ENCODE measurements around the gene SLC6A16. TPM values are rescaled to one million over a fixed set of nuclear protein-coding genes. Genes with fewer than 3 reads are reported as not detected.

The SLC6A16 gene
- total RNA-seq, 1 experiment from 2014 or later: 1.3 TPM

DNA sequence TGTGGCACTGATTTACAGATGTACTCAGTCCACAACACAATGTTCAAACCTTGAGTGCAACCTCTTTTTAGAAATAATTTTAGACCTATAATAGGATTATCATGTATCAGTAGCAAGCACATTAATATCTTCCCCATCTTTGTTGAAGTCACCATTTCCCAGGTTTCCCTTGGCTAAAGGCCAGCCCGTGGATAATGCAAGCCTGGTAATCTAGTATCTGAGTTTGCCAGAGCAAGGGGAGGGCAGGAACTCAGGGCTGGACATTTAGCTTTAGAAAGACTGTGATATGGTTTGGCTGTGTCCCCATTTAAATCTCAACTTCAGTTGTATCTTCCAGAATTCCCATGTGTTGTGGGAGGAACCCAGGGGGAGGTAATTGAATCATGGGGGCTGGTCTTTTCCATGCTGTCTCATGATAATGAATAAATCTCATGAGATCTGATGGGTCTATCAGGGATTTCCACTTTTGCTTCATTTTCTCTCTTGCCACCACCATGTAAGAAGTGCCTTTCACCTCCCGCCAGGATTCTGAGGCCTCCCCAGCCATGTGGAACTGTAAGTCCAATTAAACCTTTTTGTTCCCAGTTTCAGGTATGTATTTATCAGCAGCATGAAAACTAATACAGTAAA lies 37.7 kb downstream of the SLC6A16 start:
- ChIA-PET POLR2A (no interaction called here), CTCF (interaction anchor here (0.5 kb wide), 1 partner anchor 52 kb away, joined by 3 read pairs; no protein-coding TSS in a partner anchor)
- H3K36me3 ChIP-seq (ENCODE audit: control insufficient read depth, insufficient read depth, low read length): no peaks in the 10 kb centered on the region
- DNase-seq (ENCODE audit: low read depth, low spot score) (no peak), ATAC-seq (no peak)
- H3K27ac ChIP-seq (ENCODE audit: low read length): no peak overlapping the region
- no peaks in the 10 kb centered on the region for H3K4me1 ChIP-seq (ENCODE audit: control insufficient read depth, insufficient read depth, low read length)
- no peaks in the 10 kb centered on the region for H3K9me3 ChIP-seq (ENCODE audit: control insufficient read depth, insufficient read depth, low read depth, low read length)
- in situ Hi-C loops (cut with HindIII; ENCODE audit: low pct_unique_long_range_greater_than_20kb, low sequenced_read_pairs): no loop called here
- no peak overlapping the region for H3K4me3 ChIP-seq (ENCODE audit: low read depth in 2 of 2, low read length in 2 of 2)
- TF ChIP-seq POLR2AphosphoS5 (IDR thresholded peaks at IDR 0.05; ENCODE audit: low read depth, low read length): no peak
- TF ChIP-seq, protein P1, sequence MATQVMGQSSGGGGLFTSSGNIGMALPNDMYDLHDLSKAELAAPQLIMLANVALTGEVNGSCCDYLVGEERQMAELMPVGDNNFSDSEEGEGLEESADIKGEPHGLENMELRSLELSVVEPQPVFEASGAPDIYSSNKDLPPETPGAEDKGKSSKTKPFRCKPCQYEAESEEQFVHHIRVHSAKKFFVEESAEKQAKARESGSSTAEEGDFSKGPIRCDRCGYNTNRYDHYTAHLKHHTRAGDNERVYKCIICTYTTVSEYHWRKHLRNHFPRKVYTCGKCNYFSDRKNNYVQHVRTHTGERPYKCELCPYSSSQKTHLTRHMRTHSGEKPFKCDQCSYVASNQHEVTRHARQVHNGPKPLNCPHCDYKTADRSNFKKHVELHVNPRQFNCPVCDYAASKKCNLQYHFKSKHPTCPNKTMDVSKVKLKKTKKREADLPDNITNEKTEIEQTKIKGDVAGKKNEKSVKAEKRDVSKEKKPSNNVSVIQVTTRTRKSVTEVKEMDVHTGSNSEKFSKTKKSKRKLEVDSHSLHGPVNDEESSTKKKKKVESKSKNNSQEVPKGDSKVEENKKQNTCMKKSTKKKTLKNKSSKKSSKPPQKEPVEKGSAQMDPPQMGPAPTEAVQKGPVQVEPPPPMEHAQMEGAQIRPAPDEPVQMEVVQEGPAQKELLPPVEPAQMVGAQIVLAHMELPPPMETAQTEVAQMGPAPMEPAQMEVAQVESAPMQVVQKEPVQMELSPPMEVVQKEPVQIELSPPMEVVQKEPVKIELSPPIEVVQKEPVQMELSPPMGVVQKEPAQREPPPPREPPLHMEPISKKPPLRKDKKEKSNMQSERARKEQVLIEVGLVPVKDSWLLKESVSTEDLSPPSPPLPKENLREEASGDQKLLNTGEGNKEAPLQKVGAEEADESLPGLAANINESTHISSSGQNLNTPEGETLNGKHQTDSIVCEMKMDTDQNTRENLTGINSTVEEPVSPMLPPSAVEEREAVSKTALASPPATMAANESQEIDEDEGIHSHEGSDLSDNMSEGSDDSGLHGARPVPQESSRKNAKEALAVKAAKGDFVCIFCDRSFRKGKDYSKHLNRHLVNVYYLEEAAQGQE (IDR thresholded peaks at IDR 0.05; ENCODE audit: insufficient read depth in 1 of 2, low read depth in 2 of 2, low read length in 1 of 2): no peak
- TF ChIP-seq TCF7L2 (IDR thresholded peaks at IDR 0.05; ENCODE audit: low read depth, low read length): no peak
- TF ChIP-seq SIN3A (IDR thresholded peaks at IDR 0.05; ENCODE audit: borderline replicate concordance, insufficient read depth, low read depth, low read length): no peak
- TF ChIP-seq, protein P2, sequence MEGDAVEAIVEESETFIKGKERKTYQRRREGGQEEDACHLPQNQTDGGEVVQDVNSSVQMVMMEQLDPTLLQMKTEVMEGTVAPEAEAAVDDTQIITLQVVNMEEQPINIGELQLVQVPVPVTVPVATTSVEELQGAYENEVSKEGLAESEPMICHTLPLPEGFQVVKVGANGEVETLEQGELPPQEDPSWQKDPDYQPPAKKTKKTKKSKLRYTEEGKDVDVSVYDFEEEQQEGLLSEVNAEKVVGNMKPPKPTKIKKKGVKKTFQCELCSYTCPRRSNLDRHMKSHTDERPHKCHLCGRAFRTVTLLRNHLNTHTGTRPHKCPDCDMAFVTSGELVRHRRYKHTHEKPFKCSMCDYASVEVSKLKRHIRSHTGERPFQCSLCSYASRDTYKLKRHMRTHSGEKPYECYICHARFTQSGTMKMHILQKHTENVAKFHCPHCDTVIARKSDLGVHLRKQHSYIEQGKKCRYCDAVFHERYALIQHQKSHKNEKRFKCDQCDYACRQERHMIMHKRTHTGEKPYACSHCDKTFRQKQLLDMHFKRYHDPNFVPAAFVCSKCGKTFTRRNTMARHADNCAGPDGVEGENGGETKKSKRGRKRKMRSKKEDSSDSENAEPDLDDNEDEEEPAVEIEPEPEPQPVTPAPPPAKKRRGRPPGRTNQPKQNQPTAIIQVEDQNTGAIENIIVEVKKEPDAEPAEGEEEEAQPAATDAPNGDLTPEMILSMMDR (IDR thresholded peaks at IDR 0.05): no peak
- intact Hi-C loops (cut with micrococcal nuclease; ENCODE audit: unreplicated experiment): no loop called here
- no peaks in the 10 kb centered on the region for H3K27me3 ChIP-seq (ENCODE audit: control insufficient read depth, insufficient read depth, low read length)
- BruUV-seq (replicated peaks): no TSS peak

DNA sequence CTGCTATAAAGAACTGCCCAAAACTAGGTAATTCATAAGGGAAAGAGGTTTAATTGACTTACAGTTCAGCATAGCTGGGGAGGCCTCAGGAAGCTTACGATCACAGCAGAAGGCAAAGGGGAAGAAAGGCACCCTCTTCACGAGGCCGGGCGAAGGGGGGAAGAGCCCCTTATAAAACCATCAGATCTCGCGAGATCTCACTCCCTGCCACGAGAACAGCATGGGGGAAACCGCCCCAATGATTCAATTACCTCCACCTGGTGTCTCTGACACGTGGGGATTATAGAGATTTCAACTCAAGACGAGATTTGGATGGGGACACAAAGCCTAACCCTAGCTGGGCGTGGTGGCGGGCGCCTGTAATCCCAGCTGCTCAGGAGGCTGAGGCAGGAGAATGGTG lies 42.8 kb downstream of the SLC6A16 start:
- Histone ChIP-seq H3K27ac (ENCODE audit: low read length) (no peak overlapping the region), H3K9me3 (ENCODE audit: control insufficient read depth, insufficient read depth, low read depth, low read length) (no peaks in the 10 kb centered on the region), H3K4me1 (ENCODE audit: control insufficient read depth, insufficient read depth, low read length) (no peaks in the 10 kb centered on the region), H3K4me3 (ENCODE audit: low read depth in 2 of 2, low read length in 2 of 2) (no peak overlapping the region), H3K27me3 (ENCODE audit: control insufficient read depth, insufficient read depth, low read length) (no peaks in the 10 kb centered on the region), H3K36me3 (ENCODE audit: control insufficient read depth, insufficient read depth, low read length) (no peaks in the 10 kb centered on the region)
- ATAC-seq (no peak), DNase-seq (ENCODE audit: low read depth, low spot score) (no peak)
- TF ChIP-seq POLR2AphosphoS5 (IDR thresholded peaks at IDR 0.05; ENCODE audit: low read depth, low read length): no peak
- TF ChIP-seq, protein P2 (IDR thresholded peaks at IDR 0.05): no peak
- POLR2A ChIA-PET: interaction anchor here (0.7 kb wide), 1 partner anchor 155 kb away, joined by 8 read pairs; no protein-coding TSS in a partner anchor
- BruUV-seq (replicated peaks): no TSS peak
- CTCF ChIA-PET: no interaction called here
- in situ Hi-C loops (cut with HindIII; ENCODE audit: low pct_unique_long_range_greater_than_20kb, low sequenced_read_pairs): no loop called here
- intact Hi-C loops (cut with micrococcal nuclease; ENCODE audit: unreplicated experiment): no loop called here

Data from Panc1 (cell line).